ENCODE data around the gene PTPRE. TPM values are rescaled to one million over a fixed set of nuclear protein-coding genes. Genes with fewer than 3 reads are reported as not detected.

PTPRE gene
- total and polyA plus RNA-seq, 4 donors, result 1.5 to 12.5 (median 3.7) TPM

DNA sequence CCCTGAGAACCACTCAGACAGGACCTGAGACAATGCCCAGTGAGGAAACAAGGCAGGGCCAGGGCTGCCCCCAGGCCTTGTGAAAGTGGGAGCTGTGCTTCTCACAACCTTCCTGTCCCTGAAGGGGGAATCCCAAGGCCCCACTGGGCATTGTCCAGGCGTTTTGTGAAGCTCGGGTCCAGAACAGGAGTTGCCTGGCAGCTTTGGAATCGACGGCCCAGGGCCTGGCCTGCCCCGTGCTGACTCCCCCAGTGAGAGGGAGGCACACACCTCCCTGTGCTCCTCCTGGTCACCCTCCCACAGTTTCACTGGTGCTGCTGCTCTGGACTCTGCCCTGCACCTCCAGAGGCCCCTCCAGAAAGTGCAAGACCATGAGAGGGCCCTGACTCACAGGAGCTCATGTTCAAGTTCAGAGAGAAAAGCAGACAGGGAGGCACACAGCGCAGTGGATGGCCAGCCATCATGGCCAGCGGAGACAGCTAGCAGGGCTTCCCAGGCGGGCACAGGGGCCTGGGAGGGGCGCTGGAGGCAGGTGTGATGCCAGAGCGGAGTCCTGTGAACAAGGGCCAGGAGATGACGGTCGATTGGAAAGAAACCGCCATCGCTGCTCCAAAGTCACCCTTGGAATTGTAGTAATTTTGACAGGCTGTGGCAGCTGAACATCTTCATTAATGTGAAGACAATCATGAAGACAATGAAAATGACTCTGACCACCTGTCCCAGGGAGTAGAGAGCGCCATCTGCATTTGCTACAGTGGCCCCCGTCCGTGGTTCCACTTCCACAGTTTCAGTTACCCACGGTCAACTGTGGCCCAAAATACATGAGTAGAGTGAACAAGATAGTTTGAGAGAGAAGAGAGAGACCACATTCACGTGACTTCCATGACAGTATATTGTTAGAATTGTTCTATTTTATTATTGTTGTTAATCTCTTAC lies 115.6 kb downstream of the PTPRE start:
- DNase-seq (ENCODE audit: low spot score), result no peak
- no peaks in the 10 kb centered on the region for H3K9me3 ChIP-seq (ENCODE audit: control insufficient read depth in 4 of 4, low read length in 3 of 4)
- TF ChIP-seq, protein P1, sequence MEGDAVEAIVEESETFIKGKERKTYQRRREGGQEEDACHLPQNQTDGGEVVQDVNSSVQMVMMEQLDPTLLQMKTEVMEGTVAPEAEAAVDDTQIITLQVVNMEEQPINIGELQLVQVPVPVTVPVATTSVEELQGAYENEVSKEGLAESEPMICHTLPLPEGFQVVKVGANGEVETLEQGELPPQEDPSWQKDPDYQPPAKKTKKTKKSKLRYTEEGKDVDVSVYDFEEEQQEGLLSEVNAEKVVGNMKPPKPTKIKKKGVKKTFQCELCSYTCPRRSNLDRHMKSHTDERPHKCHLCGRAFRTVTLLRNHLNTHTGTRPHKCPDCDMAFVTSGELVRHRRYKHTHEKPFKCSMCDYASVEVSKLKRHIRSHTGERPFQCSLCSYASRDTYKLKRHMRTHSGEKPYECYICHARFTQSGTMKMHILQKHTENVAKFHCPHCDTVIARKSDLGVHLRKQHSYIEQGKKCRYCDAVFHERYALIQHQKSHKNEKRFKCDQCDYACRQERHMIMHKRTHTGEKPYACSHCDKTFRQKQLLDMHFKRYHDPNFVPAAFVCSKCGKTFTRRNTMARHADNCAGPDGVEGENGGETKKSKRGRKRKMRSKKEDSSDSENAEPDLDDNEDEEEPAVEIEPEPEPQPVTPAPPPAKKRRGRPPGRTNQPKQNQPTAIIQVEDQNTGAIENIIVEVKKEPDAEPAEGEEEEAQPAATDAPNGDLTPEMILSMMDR (IDR thresholded peaks at IDR 0.05; ENCODE audit: low read depth, low read length, missing input control), result no peak
- TF ChIP-seq FOXA2 (IDR thresholded peaks at IDR 0.05) (no peak), TAF1 (conservative IDR thresholded peaks at IDR 0.05) (no peak), RXRA (IDR thresholded peaks at IDR 0.05) (no peak), SP1 (IDR thresholded peaks at IDR 0.05) (no peak)
- TF ChIP-seq, protein P2, sequence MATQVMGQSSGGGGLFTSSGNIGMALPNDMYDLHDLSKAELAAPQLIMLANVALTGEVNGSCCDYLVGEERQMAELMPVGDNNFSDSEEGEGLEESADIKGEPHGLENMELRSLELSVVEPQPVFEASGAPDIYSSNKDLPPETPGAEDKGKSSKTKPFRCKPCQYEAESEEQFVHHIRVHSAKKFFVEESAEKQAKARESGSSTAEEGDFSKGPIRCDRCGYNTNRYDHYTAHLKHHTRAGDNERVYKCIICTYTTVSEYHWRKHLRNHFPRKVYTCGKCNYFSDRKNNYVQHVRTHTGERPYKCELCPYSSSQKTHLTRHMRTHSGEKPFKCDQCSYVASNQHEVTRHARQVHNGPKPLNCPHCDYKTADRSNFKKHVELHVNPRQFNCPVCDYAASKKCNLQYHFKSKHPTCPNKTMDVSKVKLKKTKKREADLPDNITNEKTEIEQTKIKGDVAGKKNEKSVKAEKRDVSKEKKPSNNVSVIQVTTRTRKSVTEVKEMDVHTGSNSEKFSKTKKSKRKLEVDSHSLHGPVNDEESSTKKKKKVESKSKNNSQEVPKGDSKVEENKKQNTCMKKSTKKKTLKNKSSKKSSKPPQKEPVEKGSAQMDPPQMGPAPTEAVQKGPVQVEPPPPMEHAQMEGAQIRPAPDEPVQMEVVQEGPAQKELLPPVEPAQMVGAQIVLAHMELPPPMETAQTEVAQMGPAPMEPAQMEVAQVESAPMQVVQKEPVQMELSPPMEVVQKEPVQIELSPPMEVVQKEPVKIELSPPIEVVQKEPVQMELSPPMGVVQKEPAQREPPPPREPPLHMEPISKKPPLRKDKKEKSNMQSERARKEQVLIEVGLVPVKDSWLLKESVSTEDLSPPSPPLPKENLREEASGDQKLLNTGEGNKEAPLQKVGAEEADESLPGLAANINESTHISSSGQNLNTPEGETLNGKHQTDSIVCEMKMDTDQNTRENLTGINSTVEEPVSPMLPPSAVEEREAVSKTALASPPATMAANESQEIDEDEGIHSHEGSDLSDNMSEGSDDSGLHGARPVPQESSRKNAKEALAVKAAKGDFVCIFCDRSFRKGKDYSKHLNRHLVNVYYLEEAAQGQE (IDR thresholded peaks at IDR 0.05), result no peak
- WGBS, result 92% methylated on average over 19 of the region's 19 CpGs
- no peaks in the 10 kb centered on the region for H3K36me3 ChIP-seq (ENCODE audit: control insufficient read depth in 4 of 4, insufficient read depth in 3 of 4, low read depth in 1 of 4, low read length in 3 of 4)
- no peaks in the 10 kb centered on the region for H3K4me1 ChIP-seq (ENCODE audit: control insufficient read depth in 4 of 4, insufficient read depth in 4 of 4, low read length in 3 of 4)
- no peak overlapping the region for H3K4me3 ChIP-seq (ENCODE audit: low read depth in 1 of 3, low read length in 3 of 3)
- H3K27me3 ChIP-seq (ENCODE audit: control insufficient read depth in 4 of 4, insufficient read depth in 4 of 4, low read length in 3 of 4), result no peaks in the 10 kb centered on the region
- no peak overlapping the region for H3K27ac ChIP-seq (ENCODE audit: low read depth in 1 of 2, low read length in 2 of 2)
- H3K9ac ChIP-seq (ENCODE audit: low read depth in 1 of 2, low read length in 2 of 2), result no peak overlapping the region

DNA sequence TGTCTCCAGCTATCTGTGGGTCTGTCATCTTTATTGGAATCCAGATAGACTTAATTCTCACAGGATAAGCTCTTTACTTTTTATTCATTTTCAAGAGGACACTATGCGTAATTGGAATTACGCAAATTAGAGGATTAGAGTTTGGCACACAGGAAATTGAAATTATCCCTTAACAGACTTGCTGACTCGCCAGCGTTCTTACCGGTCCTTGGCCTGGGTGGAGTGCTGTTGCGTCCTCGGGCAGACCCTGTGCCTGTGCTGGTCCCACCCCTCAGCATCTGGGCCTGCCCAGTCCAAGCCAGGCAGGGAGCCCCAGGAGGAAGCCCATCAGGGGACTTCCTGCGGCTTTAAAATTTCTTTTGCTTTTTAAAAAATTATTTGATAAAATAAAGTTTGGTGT lies 117.5 kb downstream of the PTPRE start:
- Histone ChIP-seq H3K9ac (ENCODE audit: low read depth in 1 of 2, low read length in 2 of 2) (no peak overlapping the region), H3K27me3 (ENCODE audit: control insufficient read depth in 4 of 4, insufficient read depth in 4 of 4, low read length in 3 of 4) (no peaks in the 10 kb centered on the region), H3K9me3 (ENCODE audit: control insufficient read depth in 4 of 4, low read length in 3 of 4) (no peaks in the 10 kb centered on the region), H3K4me3 (ENCODE audit: low read depth in 1 of 3, low read length in 3 of 3) (no peak overlapping the region), H3K4me1 (ENCODE audit: control insufficient read depth in 4 of 4, insufficient read depth in 4 of 4, low read length in 3 of 4) (no peaks in the 10 kb centered on the region), H3K27ac (ENCODE audit: low read depth in 1 of 2, low read length in 2 of 2) (no peak overlapping the region), H3K36me3 (ENCODE audit: control insufficient read depth in 4 of 4, insufficient read depth in 3 of 4, low read depth in 1 of 4, low read length in 3 of 4) (no peaks in the 10 kb centered on the region)
- WGBS, result 79% methylated on average over 8 of the region's 8 CpGs
- DNase-seq (ENCODE audit: low spot score), result no peak
- TF ChIP-seq YY1 (IDR thresholded peaks at IDR 0.05) (no peak), RXRA (IDR thresholded peaks at IDR 0.05) (no peak), SP1 (IDR thresholded peaks at IDR 0.05) (no peak), EGR1 (IDR thresholded peaks at IDR 0.05; ENCODE audit: low read depth in 2 of 2) (no peak), FOXA2 (IDR thresholded peaks at IDR 0.05) (no peak), FOXA1 (IDR thresholded peaks at IDR 0.05) (no peak), HNF4A (conservative IDR thresholded peaks at IDR 0.05) (no peak), JUND (IDR thresholded peaks at IDR 0.05) (no peak), NR2F2 (IDR thresholded peaks at IDR 0.05) (no peak), GABPA (IDR thresholded peaks at IDR 0.05 in 1 of 2, conservative IDR thresholded peaks at IDR 0.05 in 1 of 2) (no peak), TAF1 (conservative IDR thresholded peaks at IDR 0.05) (no peak)
- TF ChIP-seq, protein P3, sequence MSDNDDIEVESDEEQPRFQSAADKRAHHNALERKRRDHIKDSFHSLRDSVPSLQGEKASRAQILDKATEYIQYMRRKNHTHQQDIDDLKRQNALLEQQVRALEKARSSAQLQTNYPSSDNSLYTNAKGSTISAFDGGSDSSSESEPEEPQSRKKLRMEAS (IDR thresholded peaks at IDR 0.05), result no peak
- TF ChIP-seq, protein P2 (IDR thresholded peaks at IDR 0.05), result no peak
- TF ChIP-seq, protein P4, sequence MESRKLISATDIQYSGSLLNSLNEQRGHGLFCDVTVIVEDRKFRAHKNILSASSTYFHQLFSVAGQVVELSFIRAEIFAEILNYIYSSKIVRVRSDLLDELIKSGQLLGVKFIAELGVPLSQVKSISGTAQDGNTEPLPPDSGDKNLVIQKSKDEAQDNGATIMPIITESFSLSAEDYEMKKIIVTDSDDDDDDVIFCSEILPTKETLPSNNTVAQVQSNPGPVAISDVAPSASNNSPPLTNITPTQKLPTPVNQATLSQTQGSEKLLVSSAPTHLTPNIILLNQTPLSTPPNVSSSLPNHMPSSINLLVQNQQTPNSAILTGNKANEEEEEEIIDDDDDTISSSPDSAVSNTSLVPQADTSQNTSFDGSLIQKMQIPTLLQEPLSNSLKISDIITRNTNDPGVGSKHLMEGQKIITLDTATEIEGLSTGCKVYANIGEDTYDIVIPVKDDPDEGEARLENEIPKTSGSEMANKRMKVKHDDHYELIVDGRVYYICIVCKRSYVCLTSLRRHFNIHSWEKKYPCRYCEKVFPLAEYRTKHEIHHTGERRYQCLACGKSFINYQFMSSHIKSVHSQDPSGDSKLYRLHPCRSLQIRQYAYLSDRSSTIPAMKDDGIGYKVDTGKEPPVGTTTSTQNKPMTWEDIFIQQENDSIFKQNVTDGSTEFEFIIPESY (IDR thresholded peaks at IDR 0.05), result no peak
- TF ChIP-seq, protein P1 (IDR thresholded peaks at IDR 0.05; ENCODE audit: low read depth, low read length, missing input control), result no peak
- TF ChIP-seq, protein P5, sequence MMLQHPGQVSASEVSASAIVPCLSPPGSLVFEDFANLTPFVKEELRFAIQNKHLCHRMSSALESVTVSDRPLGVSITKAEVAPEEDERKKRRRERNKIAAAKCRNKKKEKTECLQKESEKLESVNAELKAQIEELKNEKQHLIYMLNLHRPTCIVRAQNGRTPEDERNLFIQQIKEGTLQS (IDR thresholded peaks at IDR 0.05), result no peak

Data from liver (tissue), 9 donors.